ENCODE measurements around the gene MCMBP.

The MCMBP gene

DNA sequence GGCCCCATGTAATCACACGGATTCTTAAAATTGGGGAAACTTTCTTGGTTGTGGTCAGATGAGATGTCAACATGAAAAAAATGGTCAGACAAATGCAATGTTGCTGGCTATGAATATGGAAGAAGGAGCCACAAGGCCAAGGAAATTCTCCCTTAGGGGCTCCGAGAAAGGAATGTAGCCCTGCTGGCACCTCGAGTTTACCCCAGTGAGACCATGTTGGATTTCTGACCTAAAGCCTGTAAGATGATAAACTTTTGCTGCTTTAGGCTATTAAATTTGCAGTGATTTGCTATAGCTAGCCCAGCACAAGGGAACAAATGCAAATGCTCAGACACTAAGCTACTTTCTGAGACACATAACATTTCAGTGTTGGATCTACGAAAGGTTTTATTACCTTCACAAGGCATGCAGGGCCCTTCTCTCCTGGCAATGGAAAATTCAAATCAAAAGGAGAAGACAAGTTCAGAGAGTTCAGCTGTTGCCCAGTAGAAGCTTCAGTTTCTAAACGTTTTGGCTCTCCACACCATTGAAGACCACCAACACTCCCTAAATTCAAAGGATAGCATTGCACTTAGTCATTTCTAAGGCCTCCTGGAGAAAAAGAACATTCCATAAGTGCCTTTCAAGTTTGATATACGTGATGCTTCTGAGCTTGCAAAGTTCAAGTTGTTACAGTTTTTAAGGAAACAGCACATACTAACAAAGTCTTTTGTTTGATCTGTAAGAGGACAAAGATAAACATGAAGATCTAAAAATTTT lies 23.4 kb downstream of the MCMBP start:
- Histone ChIP-seq H3K4me1 (ENCODE audit: control insufficient read depth in 1 of 2, insufficient read depth in 1 of 2, low read depth in 1 of 2, low read length in 1 of 2) (peaks cover 43 to 59% of the 10 kb centered on the region in 2 experiments), H3K27ac (peak overlapping the region; percentile 78), H3K4me3 (ENCODE audit: low read depth in 1 of 2, low read length in 1 of 2) (no peak overlapping the region), H3K9me3 (no peaks in the 10 kb centered on the region), H3K27me3 (no peaks in the 10 kb centered on the region), H3K36me3 (peaks cover 74% of the 10 kb centered on the region)
- TF ChIP-seq, protein P1, sequence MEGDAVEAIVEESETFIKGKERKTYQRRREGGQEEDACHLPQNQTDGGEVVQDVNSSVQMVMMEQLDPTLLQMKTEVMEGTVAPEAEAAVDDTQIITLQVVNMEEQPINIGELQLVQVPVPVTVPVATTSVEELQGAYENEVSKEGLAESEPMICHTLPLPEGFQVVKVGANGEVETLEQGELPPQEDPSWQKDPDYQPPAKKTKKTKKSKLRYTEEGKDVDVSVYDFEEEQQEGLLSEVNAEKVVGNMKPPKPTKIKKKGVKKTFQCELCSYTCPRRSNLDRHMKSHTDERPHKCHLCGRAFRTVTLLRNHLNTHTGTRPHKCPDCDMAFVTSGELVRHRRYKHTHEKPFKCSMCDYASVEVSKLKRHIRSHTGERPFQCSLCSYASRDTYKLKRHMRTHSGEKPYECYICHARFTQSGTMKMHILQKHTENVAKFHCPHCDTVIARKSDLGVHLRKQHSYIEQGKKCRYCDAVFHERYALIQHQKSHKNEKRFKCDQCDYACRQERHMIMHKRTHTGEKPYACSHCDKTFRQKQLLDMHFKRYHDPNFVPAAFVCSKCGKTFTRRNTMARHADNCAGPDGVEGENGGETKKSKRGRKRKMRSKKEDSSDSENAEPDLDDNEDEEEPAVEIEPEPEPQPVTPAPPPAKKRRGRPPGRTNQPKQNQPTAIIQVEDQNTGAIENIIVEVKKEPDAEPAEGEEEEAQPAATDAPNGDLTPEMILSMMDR (IDR thresholded peaks at IDR 0.05), result no peak

DNA sequence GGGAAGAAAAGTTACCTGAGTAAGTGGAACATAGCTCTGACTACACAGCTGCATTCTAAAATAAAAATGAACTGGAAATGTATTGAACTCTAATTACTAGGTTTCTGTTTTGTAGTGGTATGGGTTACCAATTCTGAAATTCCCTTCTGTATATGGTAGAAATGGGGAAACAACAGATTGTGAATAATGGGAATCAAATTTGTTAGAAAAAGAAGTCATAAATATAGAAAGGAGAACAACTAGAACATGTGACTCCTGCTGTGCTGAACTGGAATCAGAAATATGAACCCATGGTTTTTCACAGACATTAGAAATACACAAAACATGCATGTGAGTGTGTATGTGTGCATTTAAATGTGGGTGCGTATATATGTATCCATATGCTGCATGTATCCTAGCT lies 27.0 kb downstream of the MCMBP start:
- peak overlapping the region; percentile 62 for H3K27ac ChIP-seq
- no peaks in the 10 kb centered on the region for H3K9me3 ChIP-seq
- no peaks in the 10 kb centered on the region for H3K27me3 ChIP-seq
- TF ChIP-seq, protein P1 (IDR thresholded peaks at IDR 0.05), result no peak
- peaks cover 86% of the 10 kb centered on the region for H3K36me3 ChIP-seq
- H3K4me3 ChIP-seq (ENCODE audit: low read depth in 1 of 2, low read length in 1 of 2), result no peak overlapping the region
- H3K4me1 ChIP-seq (ENCODE audit: control insufficient read depth in 1 of 2, insufficient read depth in 1 of 2, low read depth in 1 of 2, low read length in 1 of 2), result peaks cover 38 to 57% of the 10 kb centered on the region in 2 experiments

DNA sequence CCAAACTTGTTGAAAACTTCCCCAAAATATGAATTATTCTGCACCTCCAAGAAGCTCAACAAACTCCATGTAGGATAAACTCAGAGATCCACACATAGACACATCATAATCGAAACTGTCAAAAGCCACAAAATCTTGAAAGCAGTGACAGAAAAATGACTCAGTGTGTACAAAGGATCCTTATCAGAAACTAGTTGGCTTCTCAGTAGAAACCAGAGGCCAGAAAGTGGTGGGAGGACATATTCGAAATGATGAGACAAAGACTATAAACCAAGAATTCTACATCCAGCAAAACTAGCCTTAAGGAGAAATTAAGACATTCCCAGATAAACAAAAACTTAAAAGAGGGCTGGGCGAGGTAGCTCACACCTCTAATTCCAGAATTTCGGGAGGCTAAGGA lies 38.5 kb downstream of the MCMBP start:
- Histone ChIP-seq H3K4me1 (ENCODE audit: control insufficient read depth in 1 of 2, insufficient read depth in 1 of 2, low read depth in 1 of 2, low read length in 1 of 2) (no peaks in the 10 kb centered on the region), H3K4me3 (ENCODE audit: low read depth in 1 of 2, low read length in 1 of 2) (no peak overlapping the region), H3K36me3 (peaks cover 99% of the 10 kb centered on the region), H3K27me3 (no peaks in the 10 kb centered on the region), H3K27ac (no peak overlapping the region), H3K9me3 (no peaks in the 10 kb centered on the region)
- TF ChIP-seq, protein P1 (IDR thresholded peaks at IDR 0.05), result no peak

DNA sequence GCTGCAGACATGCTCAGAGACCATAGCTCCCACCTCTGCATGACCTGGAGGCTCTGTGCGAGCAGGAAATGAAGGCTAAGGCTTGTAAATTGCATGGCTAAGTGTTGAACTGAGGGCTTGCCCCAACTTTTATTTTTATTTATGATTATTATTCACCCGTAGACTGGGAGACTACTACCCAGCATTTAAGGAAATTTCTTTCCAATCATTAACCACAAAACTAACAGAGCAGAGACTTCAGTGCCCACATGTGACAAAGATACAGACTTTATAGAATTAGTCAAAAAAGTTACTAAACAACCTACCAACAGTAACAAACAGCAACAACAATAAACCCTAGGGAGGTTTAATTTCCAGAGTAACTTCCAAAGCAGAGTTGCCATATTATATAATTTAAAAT lies 39.7 kb downstream of the MCMBP start:
- TF ChIP-seq, protein P1 (IDR thresholded peaks at IDR 0.05), result no peak
- no peaks in the 10 kb centered on the region for H3K9me3 ChIP-seq
- H3K36me3 ChIP-seq, result peaks cover 99% of the 10 kb centered on the region
- no peak overlapping the region for H3K4me3 ChIP-seq (ENCODE audit: low read depth in 1 of 2, low read length in 1 of 2)
- no peaks in the 10 kb centered on the region for H3K4me1 ChIP-seq (ENCODE audit: control insufficient read depth in 1 of 2, insufficient read depth in 1 of 2, low read depth in 1 of 2, low read length in 1 of 2)
- no peak overlapping the region for H3K27ac ChIP-seq
- H3K27me3 ChIP-seq, result no peaks in the 10 kb centered on the region

DNA sequence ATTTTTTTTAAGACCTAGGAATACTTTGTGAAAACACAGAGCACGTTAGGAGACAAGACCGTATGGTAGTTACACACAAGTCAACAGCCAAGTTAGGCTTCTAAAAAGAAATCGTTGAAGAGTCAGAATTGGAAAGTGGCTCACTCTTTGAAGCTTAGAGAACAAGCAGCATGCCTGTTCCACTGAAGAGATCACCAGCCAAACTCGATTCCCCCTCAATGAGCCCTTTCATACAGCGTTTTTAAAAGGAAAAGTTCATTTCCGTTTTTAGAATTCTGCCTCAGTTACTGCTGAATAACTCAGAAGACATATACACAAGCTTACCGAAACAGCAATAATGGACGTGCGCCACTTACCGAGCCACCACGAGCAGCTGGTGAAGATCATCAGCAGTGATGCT lies 41.0 kb downstream of the MCMBP start:
- H3K9me3 ChIP-seq, result no peaks in the 10 kb centered on the region
- H3K36me3 ChIP-seq, result peaks cover 99% of the 10 kb centered on the region
- no peaks in the 10 kb centered on the region for H3K4me1 ChIP-seq (ENCODE audit: control insufficient read depth in 1 of 2, insufficient read depth in 1 of 2, low read depth in 1 of 2, low read length in 1 of 2)
- TF ChIP-seq, protein P1 (IDR thresholded peaks at IDR 0.05), result no peak
- H3K27me3 ChIP-seq, result no peaks in the 10 kb centered on the region
- H3K4me3 ChIP-seq (ENCODE audit: low read depth in 1 of 2, low read length in 1 of 2), result no peak overlapping the region
- H3K27ac ChIP-seq, result no peak overlapping the region

Data from neutrophil (primary cell).